Esophagus muscularis mucosa (tissue), 4 donors: ENCODE data around the gene CUL4A. TPM values are rescaled to one million over a fixed set of nuclear protein-coding genes. Genes with fewer than 3 reads are reported as not detected.

Source experiments
- DNase-seq: peaks from one replicate; pipeline ENCODE4 v3.0.0-alpha.2; 2017; ENCODE audit errors: extremely low spot score
- H3K27ac ChIP-seq, 4 donors: fragments of 200-600 bp; sonication (generic); replicated peaks in 1 of 4; 1 replicate in 3 of 4; 2 replicates in 1 of 4; pipeline ENCODE4 v1.5.1; 2016 to 2019; ENCODE audit warnings: mild to moderate bottlenecking in 1 of 4
- H3K27me3 ChIP-seq, 4 donors: fragments of 200-600 bp; sonication (generic); one replicate each; pipeline versions ENCODE4 v1.5.1 to v1.6.0; 2016 to 2019
- H3K36me3 ChIP-seq, 4 donors: fragments of 200-600 bp; sonication (generic); one replicate each; pipeline ENCODE4 v1.5.1; 2016 to 2019
- H3K4me1 ChIP-seq, 4 donors: fragments of 200-600 bp; sonication (generic); one replicate each; pipeline ENCODE4 v1.5.1; 2016 to 2019
- H3K4me3 ChIP-seq, 4 donors: fragments of 200-600 bp; sonication (generic); 1 replicate in 2 of 4; 2 replicates in 2 of 4; pipeline ENCODE4 v1.5.1; 2016 to 2019; ENCODE audit warnings: mild to moderate bottlenecking in 4 of 4, moderate library complexity in 1 of 4
- H3K9me3 ChIP-seq, 4 donors: fragments of 200-600 bp; sonication (generic); 1 replicate in 3 of 4; 2 replicates in 1 of 4; pipeline ENCODE4 v1.5.1; 2016 to 2019
- EP300 ChIP-seq: sonication (generic); formaldehyde crosslinking; IDR thresholded peaks from one replicate; pipeline ENCODE4 v1.6.1; 2017; ENCODE audit warnings: antibody characterized with exemption
- POLR2A ChIP-seq: fragments of 450-650 bp; IDR thresholded peaks from one replicate; pipeline ENCODE4 v1.6.1; 2017; ENCODE audit warnings: antibody characterized with exemption, moderate library complexity, mild to moderate bottlenecking, low read depth
- POLR2AphosphoS5 ChIP-seq, 2 donors: sonication (generic); formaldehyde crosslinking; IDR thresholded peaks; one replicate each; pipeline ENCODE4 v1.6.1; 2017; ENCODE audit warnings: antibody characterized with exemption in 2 of 2
- WGBS: methylation state at CpG from one replicate; pipeline ENCODE4 v1.1.5; 2018; 5-methylcytosine and 5-hydroxymethylcytosine counted together
- intact Hi-C: fragments of 100-400 bp; cut with DNase I; formaldehyde crosslinking; loops from one replicate; pipeline ENCODE4 v1.15.1; 2023
- total RNA-seq, 4 donors: library from RNA; depleted of rRNA; stranded (reverse); fragments of >200 nt; gene quantifications; one replicate each; pipeline versions ENCODE4 v1.1.0 to v1.2.1, GENCODE V29; 2016
- TF ChIP-seq, protein P1 (sequence below), 3 experiments: fragments of 200-600 bp in 2 of 3; fragments of 450-650 bp in 1 of 3; sonication (generic) in 2 of 3; IDR thresholded peaks; one replicate each; pipeline ENCODE4 v1.5.1; 2017 to 2019; ENCODE audit warnings: antibody characterized with exemption in 3 of 3, mild to moderate bottlenecking in 2 of 3, moderate library complexity in 1 of 3

The CUL4A gene
- total RNA-seq, 4 donors from 2014 or later, result 93.4 to 154 (median 122) TPM

DNA sequence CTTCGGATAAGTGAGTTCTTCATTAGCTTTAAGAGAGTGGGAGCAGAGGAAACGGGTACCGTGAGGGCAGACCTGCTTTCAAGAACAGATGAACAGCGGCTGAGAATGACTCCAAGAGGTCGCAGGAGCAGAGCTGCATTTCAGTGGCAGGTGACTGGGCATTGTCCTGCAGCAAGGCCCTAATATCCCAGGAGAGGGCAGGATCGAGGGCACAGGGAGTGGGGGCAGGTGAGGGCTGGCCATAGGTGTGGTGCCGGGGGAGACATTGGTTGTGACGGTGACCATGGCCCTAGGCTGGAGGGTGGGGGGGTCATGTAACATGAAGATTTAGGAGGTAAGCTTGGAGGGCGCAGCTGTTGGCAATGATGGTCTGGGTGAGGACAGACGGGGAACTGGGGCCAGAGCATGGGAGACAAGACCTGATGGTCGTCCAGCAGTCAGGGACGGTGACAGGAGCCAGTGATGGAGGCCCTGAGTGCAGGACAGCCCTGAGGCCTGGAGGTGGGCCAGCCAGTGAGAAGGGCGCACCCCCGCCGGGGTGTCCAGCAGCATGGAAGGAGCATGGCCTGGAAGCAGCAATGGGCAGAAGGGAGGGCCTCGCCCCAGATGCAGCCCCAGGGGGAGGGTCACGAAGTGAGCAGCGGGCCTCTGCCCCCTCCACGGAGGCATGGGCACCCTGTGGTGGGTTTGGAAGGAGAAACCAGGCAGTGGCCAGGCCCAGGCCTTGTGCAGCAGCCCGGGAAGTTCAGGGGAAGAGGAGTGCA is 58.4 kb downstream of the CUL4A start:
- H3K27me3 ChIP-seq, result no peaks in the 10 kb centered on the region
- no peak for TF ChIP-seq EP300
- TF ChIP-seq, protein P1, sequence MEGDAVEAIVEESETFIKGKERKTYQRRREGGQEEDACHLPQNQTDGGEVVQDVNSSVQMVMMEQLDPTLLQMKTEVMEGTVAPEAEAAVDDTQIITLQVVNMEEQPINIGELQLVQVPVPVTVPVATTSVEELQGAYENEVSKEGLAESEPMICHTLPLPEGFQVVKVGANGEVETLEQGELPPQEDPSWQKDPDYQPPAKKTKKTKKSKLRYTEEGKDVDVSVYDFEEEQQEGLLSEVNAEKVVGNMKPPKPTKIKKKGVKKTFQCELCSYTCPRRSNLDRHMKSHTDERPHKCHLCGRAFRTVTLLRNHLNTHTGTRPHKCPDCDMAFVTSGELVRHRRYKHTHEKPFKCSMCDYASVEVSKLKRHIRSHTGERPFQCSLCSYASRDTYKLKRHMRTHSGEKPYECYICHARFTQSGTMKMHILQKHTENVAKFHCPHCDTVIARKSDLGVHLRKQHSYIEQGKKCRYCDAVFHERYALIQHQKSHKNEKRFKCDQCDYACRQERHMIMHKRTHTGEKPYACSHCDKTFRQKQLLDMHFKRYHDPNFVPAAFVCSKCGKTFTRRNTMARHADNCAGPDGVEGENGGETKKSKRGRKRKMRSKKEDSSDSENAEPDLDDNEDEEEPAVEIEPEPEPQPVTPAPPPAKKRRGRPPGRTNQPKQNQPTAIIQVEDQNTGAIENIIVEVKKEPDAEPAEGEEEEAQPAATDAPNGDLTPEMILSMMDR (IDR thresholded peaks at IDR 0.05), result no peak
- no peak for TF ChIP-seq POLR2A
- TF ChIP-seq POLR2AphosphoS5 (IDR thresholded peaks at IDR 0.05), result no peak
- intact Hi-C loops, result no loop called here
- H3K9me3 ChIP-seq, result no peaks in the 10 kb centered on the region
- H3K4me1 ChIP-seq, result no peaks in the 10 kb centered on the region
- H3K36me3 ChIP-seq, result peaks cover 0 to 44% (median 27%) of the 10 kb centered on the region in 4 donors
- DNase-seq, result no peak
- H3K27ac ChIP-seq, result no peak overlapping the region
- H3K4me3 ChIP-seq, result no peak overlapping the region
- WGBS, result 90% methylated on average over 18 of the region's 20 CpGs

DNA sequence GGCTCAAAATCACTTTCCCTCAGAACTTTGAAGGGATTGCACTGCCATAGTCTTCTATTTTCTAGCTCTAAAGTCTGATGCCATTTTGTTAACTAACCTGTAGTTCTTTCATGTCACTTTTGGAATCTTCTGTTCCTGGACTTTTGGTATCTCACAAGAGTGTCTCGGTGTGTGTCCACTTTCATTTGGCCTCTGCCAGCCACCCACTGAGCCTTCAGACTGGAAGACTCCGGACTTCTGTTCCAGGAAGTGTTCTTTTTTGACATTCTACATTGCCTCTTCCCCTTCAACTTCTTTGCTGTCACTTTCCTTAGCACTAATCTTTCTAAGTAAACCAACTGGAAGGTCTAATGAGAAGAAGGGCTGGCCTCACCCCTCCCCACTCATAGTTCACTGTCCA is 62.6 kb downstream of the CUL4A start:
- Histone ChIP-seq H3K27ac (no peak overlapping the region), H3K36me3 (peaks cover 0 to 13% (median 0%) of the 10 kb centered on the region in 4 donors)

DNA sequence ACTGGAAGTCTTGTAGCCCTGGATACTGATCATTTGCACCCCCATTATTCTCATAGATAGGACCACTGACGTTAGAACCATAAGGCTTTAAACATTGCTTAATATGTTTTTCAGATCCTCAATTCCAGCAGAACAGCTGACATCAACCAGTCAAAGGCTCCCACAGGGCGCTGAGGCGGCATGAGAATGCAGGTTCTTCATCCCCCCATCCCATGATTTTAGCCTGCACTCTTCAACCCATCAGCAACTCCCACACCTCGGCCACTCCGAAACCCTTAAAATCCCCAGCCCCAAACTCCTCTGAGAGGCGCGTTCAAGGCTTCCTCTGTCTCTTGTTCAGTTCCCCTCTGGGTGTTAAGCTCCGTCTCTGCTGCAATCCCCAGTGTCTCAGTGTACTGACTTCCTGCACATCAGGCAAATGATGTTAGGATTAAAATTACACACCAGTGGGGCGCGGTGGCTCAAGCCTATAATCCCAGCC is 63.3 kb downstream of the CUL4A start:
- Histone ChIP-seq H3K4me3 (no peak overlapping the region), H3K9me3 (no peaks in the 10 kb centered on the region), H3K27ac (no peak overlapping the region), H3K36me3 (peaks cover 0 to 13% (median 0%) of the 10 kb centered on the region in 4 donors), H3K27me3 (no peaks in the 10 kb centered on the region), H3K4me1 (peaks cover 0 to 5% (median 2%) of the 10 kb centered on the region in 4 donors)
- TF ChIP-seq POLR2A, result no peak
- TF ChIP-seq EP300, result no peak
- TF ChIP-seq, protein P1 (IDR thresholded peaks at IDR 0.05), result no peak
- TF ChIP-seq POLR2AphosphoS5 (IDR thresholded peaks at IDR 0.05), result no peak
- no peak for DNase-seq
- intact Hi-C loops, result no loop called here
- 83% methylated on average over 10 of the region's 10 CpGs for WGBS

More for the DNA sequence above, 62.6 kb downstream of the CUL4A start:
- intact Hi-C loops, result no loop called here
- no peak for DNase-seq
- Histone ChIP-seq H3K4me3 (no peak overlapping the region), H3K27me3 (no peaks in the 10 kb centered on the region), H3K4me1 (peaks cover 0 to 5% (median 2%) of the 10 kb centered on the region in 4 donors), H3K9me3 (no peaks in the 10 kb centered on the region)
- WGBS, result 88% methylated on average over 2 of the region's 2 CpGs
- TF ChIP-seq, protein P1 (IDR thresholded peaks at IDR 0.05), result no peak

DNA sequence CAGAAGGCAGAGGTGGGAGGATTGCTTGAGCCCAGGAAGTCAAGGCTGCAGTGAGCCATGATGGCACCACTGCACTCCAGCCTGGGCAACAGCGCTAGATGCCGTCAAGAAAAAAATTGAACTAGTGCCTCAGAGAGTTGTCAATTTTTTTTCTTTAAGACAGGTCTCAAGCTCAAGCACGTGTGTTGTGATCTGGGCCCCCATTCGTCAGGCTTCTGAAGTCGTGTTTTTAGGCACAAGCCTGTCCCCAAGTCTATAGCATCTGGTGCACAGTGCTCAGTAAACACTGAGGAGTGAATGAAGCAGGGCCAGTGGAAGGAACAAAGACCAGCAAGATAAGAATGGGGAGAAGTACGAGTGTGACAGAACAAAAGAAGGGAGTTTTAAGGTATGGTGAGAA is 63.9 kb downstream of the CUL4A start:
- peaks cover 0 to 5% (median 2%) of the 10 kb centered on the region in 4 donors for H3K4me1 ChIP-seq
- DNase-seq, result no peak
- no peak overlapping the region for H3K4me3 ChIP-seq
- H3K9me3 ChIP-seq, result no peaks in the 10 kb centered on the region
- intact Hi-C loops, result no loop called here
- 77% methylated on average over 6 of the region's 6 CpGs for WGBS
- H3K27ac ChIP-seq, result no peak overlapping the region
- H3K36me3 ChIP-seq, result peaks cover 0 to 13% (median 0%) of the 10 kb centered on the region in 4 donors
- no peaks in the 10 kb centered on the region for H3K27me3 ChIP-seq
- TF ChIP-seq POLR2AphosphoS5 (IDR thresholded peaks at IDR 0.05) (no peak), POLR2A (no peak), EP300 (no peak)
- TF ChIP-seq, protein P1 (IDR thresholded peaks at IDR 0.05), result no peak
